Vagina (tissue), 2 donors: Measurements from ENCODE around the gene CCDC33. TPM values are rescaled to one million over a fixed set of nuclear protein-coding genes. Genes with fewer than 3 reads are reported as not detected.

Experiments used
- DNase-seq, 2 donors: peaks; one replicate each; pipeline ENCODE4 v3.0.0-alpha.2; 2017; ENCODE audit errors: extremely low spot score in 2 of 2
- H3K27ac ChIP-seq: fragments of 200-600 bp; sonication (generic); one replicate; pipeline ENCODE4 v1.5.1; 2019
- H3K27me3 ChIP-seq: fragments of 200-600 bp; sonication (generic); one replicate; pipeline ENCODE4 v1.5.1; 2019
- H3K36me3 ChIP-seq, 2 donors: fragments of 200-600 bp; sonication (generic); one replicate each; pipeline ENCODE4 v1.5.1; 2017 to 2019
- H3K4me1 ChIP-seq: fragments of 200-600 bp; sonication (generic); one replicate; pipeline ENCODE4 v1.5.1; 2019
- H3K4me3 ChIP-seq, 2 donors: fragments of 200-600 bp; sonication (generic); 1 replicate in 1 of 2; 2 replicates in 1 of 2; pipeline ENCODE4 v1.5.1; 2016 to 2019
- H3K9me3 ChIP-seq: fragments of 200-600 bp; sonication (generic); one replicate; pipeline ENCODE4 v1.5.1; 2019
- POLR2A ChIP-seq, 2 donors: fragments of 450-650 bp; IDR thresholded peaks; one replicate each; pipeline ENCODE4 v1.6.1; 2017; ENCODE audit warnings: antibody characterized with exemption in 2 of 2, mild to moderate bottlenecking in 2 of 2, moderate library complexity in 2 of 2
- POLR2AphosphoS5 ChIP-seq, 2 donors: sonication (generic); formaldehyde crosslinking; IDR thresholded peaks; one replicate each; pipeline ENCODE4 v1.9.0; 2017; ENCODE audit warnings: antibody characterized with exemption in 2 of 2, mild to moderate bottlenecking in 2 of 2, low read depth in 1 of 2; ENCODE audit not compliant: insufficient read depth in 1 of 2
- intact Hi-C: fragments of 100-400 bp; cut with DNase I; formaldehyde crosslinking; loops from one replicate; pipeline ENCODE4 v1.15.1; 2023
- total RNA-seq: library from RNA; depleted of rRNA; stranded (reverse); fragments of >200 nt; gene quantifications from one replicate; pipeline ENCODE4 v1.2.3, GENCODE V29; 2016
- TF ChIP-seq, protein P1 (sequence below), 3 experiments: fragments of 450-650 bp in 2 of 3; fragments of 200-600 bp in 1 of 3; sonication (generic) in 1 of 3; IDR thresholded peaks; one replicate each; pipeline ENCODE4 v1.5.1; 2017 to 2019; ENCODE audit warnings: antibody characterized with exemption in 3 of 3, mild to moderate bottlenecking in 2 of 3, moderate library complexity in 2 of 3

The CCDC33 gene
- total RNA-seq, 1 donor from 2014 or later: not detected

DNA sequence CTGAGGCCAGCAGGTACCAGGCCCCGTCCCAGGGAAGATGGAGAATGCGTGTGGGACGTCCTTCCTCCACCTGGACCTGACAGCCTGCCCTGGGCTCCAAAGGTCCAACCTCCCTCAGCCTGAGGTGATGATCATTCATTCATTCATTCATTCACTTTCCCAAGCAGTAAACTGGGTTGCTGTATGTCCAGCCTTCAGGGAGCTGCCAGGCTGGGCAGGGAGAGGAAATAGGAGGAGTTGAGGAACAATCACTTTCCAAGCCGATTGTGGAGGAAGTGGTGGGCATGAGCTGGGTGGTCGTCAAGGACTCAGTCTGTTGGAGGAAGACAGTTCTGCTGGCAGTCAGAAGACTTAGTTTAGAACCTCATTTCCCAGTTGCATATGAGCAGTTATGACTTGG, 10.2 kb upstream of the CCDC33 start:
- Histone ChIP-seq H3K4me1 (peaks cover 13% of the 10 kb centered on the region), H3K4me3 (no peak overlapping the region), H3K9me3 (no peaks in the 10 kb centered on the region), H3K36me3 (no peaks in the 10 kb centered on the region), H3K27me3 (no peaks in the 10 kb centered on the region), H3K27ac (no peak overlapping the region)
- no peak for DNase-seq
- TF ChIP-seq POLR2AphosphoS5 (IDR thresholded peaks at IDR 0.05; ENCODE audit: insufficient read depth in 1 of 2, low read depth in 1 of 2): no peak
- TF ChIP-seq POLR2A (IDR thresholded peaks at IDR 0.05): no peak
- TF ChIP-seq, protein P1, sequence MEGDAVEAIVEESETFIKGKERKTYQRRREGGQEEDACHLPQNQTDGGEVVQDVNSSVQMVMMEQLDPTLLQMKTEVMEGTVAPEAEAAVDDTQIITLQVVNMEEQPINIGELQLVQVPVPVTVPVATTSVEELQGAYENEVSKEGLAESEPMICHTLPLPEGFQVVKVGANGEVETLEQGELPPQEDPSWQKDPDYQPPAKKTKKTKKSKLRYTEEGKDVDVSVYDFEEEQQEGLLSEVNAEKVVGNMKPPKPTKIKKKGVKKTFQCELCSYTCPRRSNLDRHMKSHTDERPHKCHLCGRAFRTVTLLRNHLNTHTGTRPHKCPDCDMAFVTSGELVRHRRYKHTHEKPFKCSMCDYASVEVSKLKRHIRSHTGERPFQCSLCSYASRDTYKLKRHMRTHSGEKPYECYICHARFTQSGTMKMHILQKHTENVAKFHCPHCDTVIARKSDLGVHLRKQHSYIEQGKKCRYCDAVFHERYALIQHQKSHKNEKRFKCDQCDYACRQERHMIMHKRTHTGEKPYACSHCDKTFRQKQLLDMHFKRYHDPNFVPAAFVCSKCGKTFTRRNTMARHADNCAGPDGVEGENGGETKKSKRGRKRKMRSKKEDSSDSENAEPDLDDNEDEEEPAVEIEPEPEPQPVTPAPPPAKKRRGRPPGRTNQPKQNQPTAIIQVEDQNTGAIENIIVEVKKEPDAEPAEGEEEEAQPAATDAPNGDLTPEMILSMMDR (IDR thresholded peaks at IDR 0.05): no peak
- intact Hi-C loops: no loop called here

DNA sequence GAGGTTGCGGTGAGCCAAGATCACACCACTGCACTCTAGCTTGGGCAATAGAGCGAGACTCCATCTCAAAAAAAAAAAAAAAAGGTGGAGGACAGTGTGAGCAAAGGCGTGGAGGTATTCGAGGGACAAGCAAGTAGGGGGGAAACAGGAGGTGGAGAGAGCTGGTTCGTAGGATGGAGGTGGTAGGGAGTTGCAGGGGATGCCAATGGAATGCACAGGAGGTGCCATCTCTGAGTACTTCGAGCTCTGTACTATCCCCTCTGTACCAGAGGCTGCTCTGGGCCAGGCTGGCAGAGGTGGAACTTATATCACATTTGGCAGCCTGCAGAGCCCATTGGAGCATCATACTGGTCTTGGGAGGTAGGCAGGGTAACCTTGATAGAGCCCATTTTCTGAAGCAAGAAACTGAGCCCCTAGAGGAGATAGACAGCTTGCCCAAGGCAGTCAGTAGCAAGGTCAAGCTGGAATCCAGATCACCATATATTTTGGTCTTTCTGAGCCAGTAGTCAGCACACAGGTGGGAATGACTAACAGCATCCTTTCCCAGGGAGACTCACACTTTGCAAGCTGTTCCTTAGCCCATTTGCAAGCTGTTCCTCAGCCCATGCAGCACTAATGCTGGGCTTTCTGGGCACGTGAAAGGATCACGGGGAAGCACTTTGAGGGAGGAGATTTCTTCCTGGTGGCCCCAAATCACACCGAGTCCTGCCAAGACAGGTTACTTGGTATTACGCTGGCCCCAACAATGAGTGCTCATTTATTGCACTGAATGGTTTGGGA, 9.2 kb upstream of the CCDC33 start:
- Histone ChIP-seq H3K4me3 (no peak overlapping the region), H3K27me3 (no peaks in the 10 kb centered on the region), H3K9me3 (no peaks in the 10 kb centered on the region), H3K36me3 (no peaks in the 10 kb centered on the region), H3K27ac (no peak overlapping the region), H3K4me1 (peaks cover 13% of the 10 kb centered on the region)
- intact Hi-C loops: no loop called here
- no peak for DNase-seq
- no peak for TF ChIP-seq POLR2AphosphoS5 (IDR thresholded peaks at IDR 0.05; ENCODE audit: insufficient read depth in 1 of 2, low read depth in 1 of 2)
- TF ChIP-seq, protein P1 (IDR thresholded peaks at IDR 0.05): no peak
- no peak for TF ChIP-seq POLR2A (IDR thresholded peaks at IDR 0.05)

DNA sequence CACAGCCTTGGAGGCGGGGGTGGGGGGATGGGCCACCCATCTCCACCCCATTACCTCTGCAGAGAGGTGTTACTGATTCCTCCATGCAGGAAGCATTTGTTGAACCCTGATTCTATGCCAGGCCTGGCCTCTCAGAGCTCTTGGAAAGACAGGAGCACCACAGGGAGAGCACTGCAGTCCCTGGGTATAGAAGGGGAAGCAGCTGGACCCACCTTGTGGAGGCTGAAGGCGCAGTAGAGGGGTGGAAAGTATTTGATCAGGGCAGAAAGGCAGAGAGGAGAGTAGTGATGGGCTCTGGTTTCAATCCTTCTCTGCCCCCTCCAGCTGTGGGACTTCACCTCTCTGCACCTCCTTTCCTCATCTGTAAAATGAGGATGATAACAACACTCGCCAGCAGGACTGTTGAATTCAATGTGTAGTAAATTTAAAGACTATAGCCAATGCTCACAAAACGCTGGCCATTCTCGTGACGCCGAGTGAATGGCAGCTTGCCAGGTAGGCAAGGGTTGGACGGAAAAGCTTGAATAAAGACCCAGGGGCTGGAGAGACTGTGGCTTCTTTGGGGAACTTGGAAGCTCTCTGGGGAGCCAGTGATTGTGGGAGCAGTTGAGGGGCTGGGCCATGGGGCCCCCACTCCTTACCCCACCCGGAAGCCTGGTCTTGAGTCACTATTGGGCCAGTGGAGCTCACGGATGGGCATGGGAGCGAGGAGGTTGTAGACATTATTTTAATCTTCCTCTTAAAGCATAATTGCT, 8.0 kb upstream of the CCDC33 start:
- DNase-seq: no peak
- Histone ChIP-seq H3K9me3 (no peaks in the 10 kb centered on the region), H3K27me3 (no peaks in the 10 kb centered on the region), H3K36me3 (no peaks in the 10 kb centered on the region), H3K4me3 (no peak overlapping the region), H3K27ac (no peak overlapping the region), H3K4me1 (peaks cover 10% of the 10 kb centered on the region)
- TF ChIP-seq, protein P1 (IDR thresholded peaks at IDR 0.05): no peak
- TF ChIP-seq POLR2A (IDR thresholded peaks at IDR 0.05) (no peak), POLR2AphosphoS5 (IDR thresholded peaks at IDR 0.05; ENCODE audit: insufficient read depth in 1 of 2, low read depth in 1 of 2) (no peak)
- intact Hi-C loops: no loop called here

DNA sequence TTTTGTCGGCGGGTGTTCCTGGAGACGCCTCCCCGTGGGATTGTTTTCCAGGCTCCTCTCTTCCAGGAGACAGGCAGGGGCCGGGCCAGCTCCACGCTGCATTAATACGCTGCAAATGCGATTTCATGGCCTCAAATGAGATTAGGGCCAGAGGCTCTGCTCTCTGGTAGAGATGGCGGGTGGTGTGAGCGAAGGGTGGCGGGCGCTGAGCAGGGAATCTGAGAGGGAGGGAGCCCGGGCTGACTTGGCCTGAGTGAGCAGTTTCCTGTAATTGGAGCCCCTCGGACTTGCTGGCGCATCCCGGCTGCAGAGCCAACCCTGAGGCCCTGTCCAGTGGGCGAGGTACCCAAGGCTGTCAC, 7.4 kb upstream of the CCDC33 start:
- no peak for DNase-seq
- peaks cover 6% of the 10 kb centered on the region for H3K4me1 ChIP-seq
- H3K9me3 ChIP-seq: no peaks in the 10 kb centered on the region
- H3K4me3 ChIP-seq: no peak overlapping the region
- intact Hi-C loops: no loop called here
- no peak for TF ChIP-seq POLR2A (IDR thresholded peaks at IDR 0.05)
- TF ChIP-seq POLR2AphosphoS5 (IDR thresholded peaks at IDR 0.05; ENCODE audit: insufficient read depth in 1 of 2, low read depth in 1 of 2): no peak
- TF ChIP-seq, protein P1 (IDR thresholded peaks at IDR 0.05): no peak
- H3K27ac ChIP-seq: no peak overlapping the region
- H3K36me3 ChIP-seq: no peaks in the 10 kb centered on the region
- no peaks in the 10 kb centered on the region for H3K27me3 ChIP-seq

DNA sequence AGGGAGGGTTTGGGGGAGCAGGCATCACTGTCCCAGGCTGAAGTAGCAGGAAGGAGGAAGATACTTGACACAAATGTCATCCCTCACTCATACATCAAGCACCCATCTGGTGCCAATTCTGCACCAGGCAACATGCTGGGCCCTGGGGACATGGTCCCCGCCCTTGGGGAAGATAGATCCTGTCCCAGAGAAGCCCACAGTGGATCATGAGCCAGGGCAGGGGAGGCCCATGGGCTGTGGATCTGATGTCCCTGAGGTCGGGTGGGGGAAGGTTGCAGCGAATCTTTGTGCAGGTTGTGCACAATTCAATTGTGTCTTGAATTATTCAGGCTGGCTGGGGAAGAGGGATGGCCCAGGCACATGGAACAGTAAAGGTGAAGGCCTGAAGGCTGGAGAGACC, 6.4 kb upstream of the CCDC33 start:
- Histone ChIP-seq H3K4me3 (no peak overlapping the region), H3K27me3 (no peaks in the 10 kb centered on the region), H3K27ac (no peak overlapping the region), H3K9me3 (no peaks in the 10 kb centered on the region), H3K4me1 (peaks cover 6% of the 10 kb centered on the region), H3K36me3 (no peaks in the 10 kb centered on the region)
- no peak for DNase-seq
- intact Hi-C loops: no loop called here
- TF ChIP-seq POLR2AphosphoS5 (IDR thresholded peaks at IDR 0.05; ENCODE audit: insufficient read depth in 1 of 2, low read depth in 1 of 2) (no peak), POLR2A (IDR thresholded peaks at IDR 0.05) (no peak)
- TF ChIP-seq, protein P1 (IDR thresholded peaks at IDR 0.05): no peak
